Measurements from ENCODE around the gene CACHD1. TPM values are rescaled to one million over a fixed set of nuclear protein-coding genes. Genes with fewer than 3 reads are reported as not detected.

CACHD1 gene
- total and polyA plus RNA-seq, 7 donors, result 1.1 to 5.8 (median 2.1) TPM

GRCh38 chr1:64550946-64551605 lies 81.1 kb downstream of the CACHD1 start:
- ATAC-seq (no peak), DNase-seq (no peak)
- WGBS, 3 donors, result 34 to 67% (median 50%) methylated on average over 4 of the region's 4 CpGs
- Histone ChIP-seq H3K4me3 (no peak overlapping the region), H3K27ac (no peak overlapping the region), H3K9me3 (no peaks in the 10 kb centered on the region), H3K36me3 (ENCODE audit: insufficient read depth in 1 of 2, low read depth in 1 of 2) (no peaks in the 10 kb centered on the region), H3K4me1 (peaks cover 20% of the 10 kb centered on the region), H3K27me3 (ENCODE audit: insufficient read depth in 3 of 3, low read length in 2 of 3) (no peaks in the 10 kb centered on the region)
- no peak for TF ChIP-seq CTCF (IDR thresholded peaks at IDR 0.05)
- intact Hi-C loops (cut with DNase I), result no loop called here

GRCh38 chr1:64553285-64553684 lies 83.4 kb downstream of the CACHD1 start:
- intact Hi-C loops (cut with DNase I), result no loop called here
- DNase-seq (no peak), ATAC-seq (no peak)
- H3K27ac ChIP-seq, result no peak overlapping the region
- no peaks in the 10 kb centered on the region for H3K36me3 ChIP-seq (ENCODE audit: insufficient read depth in 1 of 2, low read depth in 1 of 2)
- 80 to 82% (median 80%) methylated on average over 4 of the region's 4 CpGs for WGBS, 3 donors
- H3K4me1 ChIP-seq, result peaks cover 20% of the 10 kb centered on the region
- no peak for TF ChIP-seq CTCF (IDR thresholded peaks at IDR 0.05)
- no peaks in the 10 kb centered on the region for H3K27me3 ChIP-seq (ENCODE audit: insufficient read depth in 3 of 3, low read length in 2 of 3)
- H3K4me3 ChIP-seq, result no peak overlapping the region
- H3K9me3 ChIP-seq, result no peaks in the 10 kb centered on the region

GRCh38 chr1:64555947-64556346 lies 86.0 kb downstream of the CACHD1 start:
- H3K36me3 ChIP-seq (ENCODE audit: insufficient read depth in 1 of 2, low read depth in 1 of 2), result no peaks in the 10 kb centered on the region
- intact Hi-C loops (cut with DNase I), result no loop called here
- no peak overlapping the region for H3K4me3 ChIP-seq
- ATAC-seq (no peak), DNase-seq (no peak)
- H3K27ac ChIP-seq, result no peak overlapping the region
- H3K9me3 ChIP-seq, result no peaks in the 10 kb centered on the region
- TF ChIP-seq CTCF (IDR thresholded peaks at IDR 0.05), result no peak
- H3K4me1 ChIP-seq, result peaks cover 9% of the 10 kb centered on the region
- H3K27me3 ChIP-seq (ENCODE audit: insufficient read depth in 3 of 3, low read length in 2 of 3), result no peaks in the 10 kb centered on the region
- WGBS, 3 donors, result 86 to 90% (median 89%) methylated on average over 1 of the region's 1 CpG

GRCh38 chr1:64561993-64562392 lies 92.1 kb downstream of the CACHD1 start:
- no peaks in the 10 kb centered on the region for H3K36me3 ChIP-seq (ENCODE audit: insufficient read depth in 1 of 2, low read depth in 1 of 2)
- ATAC-seq (no peak), DNase-seq (no peak)
- H3K4me3 ChIP-seq, result no peak overlapping the region
- H3K4me1 ChIP-seq, result no peaks in the 10 kb centered on the region
- TF ChIP-seq CTCF (IDR thresholded peaks at IDR 0.05), result no peak
- H3K9me3 ChIP-seq, result peaks cover 4% of the 10 kb centered on the region
- no peak overlapping the region for H3K27ac ChIP-seq
- H3K27me3 ChIP-seq (ENCODE audit: insufficient read depth in 3 of 3, low read length in 2 of 3), result no peaks in the 10 kb centered on the region
- WGBS, 3 donors, result 67 to 99% (median 96%) methylated on average over 2 of the region's 2 CpGs
- intact Hi-C loops (cut with DNase I), result no loop called here
